A549 (cell line): Measurements from ENCODE around the gene LCN6. TPM values are rescaled to one million over a fixed set of nuclear protein-coding genes. Genes with fewer than 3 reads are reported as not detected.

Source experiments
- ATAC-seq, 2 experiments: fragments of 200-7000 bp in 1 of 2; fragments of >200 bp in 1 of 2; cut with Nextera tagmentation in 1 of 2; cut with Tn5 transposase in 1 of 2; 3 replicates each; pipeline versions ENCODE4 v1.8.0 to v1.9.1; 2018 to 2020; ENCODE audit warnings: mild to moderate bottlenecking in 1 of 2, moderate library complexity in 1 of 2
- CTCF ChIA-PET: fragments of 300-600 bp; sonication (Branson Sonifier 250); formaldehyde crosslinking; extraction: SDS; loops from one replicate; lab custom pipeline; 2021; ENCODE audit warnings: antibody characterized with exemption, inconsistent platforms; lab: Yijun Ruan, JAX
- POLR2A ChIA-PET: fragments of 350-600 bp; formaldehyde crosslinking; extraction: SDS; loops from one replicate; lab custom pipeline; 2021; ENCODE audit warnings: antibody characterized with exemption, inconsistent platforms; lab: Yijun Ruan, JAX
- DNase-seq, 2 experiments: peaks; one replicate each; pipeline versions ENCODE4 v3.0.0 to v3.0.0-alpha.2; 2011 to 2016; ENCODE audit warnings: low read depth in 1 of 2, low spot score in 1 of 2
- FAIRE-seq: peaks from 2 replicates; lab custom pipeline; 2011; peaks lifted over from hg19 to GRCh38; lab: Jason Lieb, UNC
- H3K27ac ChIP-seq, 2 experiments: fragments of >200 bp; sonication (Bioruptor Twin); formaldehyde crosslinking; 3 replicates each; pipeline ENCODE4 v1.5.1; 2016 to 2017
- H3K4me1 ChIP-seq: fragments of >200 bp; sonication (Bioruptor Twin); formaldehyde crosslinking; 3 replicates; pipeline ENCODE4 v1.6.1; 2016
- H3K4me2 ChIP-seq: fragments of >200 bp; sonication (Bioruptor Twin); formaldehyde crosslinking; 3 replicates; pipeline ENCODE4 v1.6.1; 2016
- H3K4me3 ChIP-seq: fragments of >200 bp; sonication (Bioruptor Twin); formaldehyde crosslinking; 3 replicates; pipeline ENCODE4 v1.5.1; 2016
- H3K9me3 ChIP-seq: fragments of >200 bp; sonication (Bioruptor Twin); formaldehyde crosslinking; 3 replicates; pipeline ENCODE4 v1.6.1; 2016
- CHD2 ChIP-seq: fragments of 150-350 bp; IDR thresholded peaks from 2 replicates; pipeline ENCODE4 v1.6.1; 2014; ENCODE audit warnings: low read length; ENCODE audit not compliant: partially characterized antibody
- EHF ChIP-seq: fragments of 250-450 bp; sonication (Bioruptor Pico); IDR thresholded peaks from 2 replicates; pipeline ENCODE4 v1.5.0; 2020; ENCODE audit warnings: mild to moderate bottlenecking
- EHMT2 ChIP-seq: fragments of 200-600 bp; sonication (generic); IDR thresholded peaks from 2 replicates; pipeline ENCODE4 v1.6.1; 2016; ENCODE audit warnings: antibody characterized with exemption, low read depth, mild to moderate bottlenecking, moderate library complexity
- EP300 ChIP-seq, 2 experiments: fragments of >200 bp; sonication (Bioruptor Twin); formaldehyde crosslinking; IDR thresholded peaks; 2 replicates in 1 of 2; 3 replicates in 1 of 2; pipeline ENCODE4 v1.6.1; 2016 to 2017
- FOSB ChIP-seq: fragments of 250-450 bp; sonication (Bioruptor Pico); IDR thresholded peaks from 2 replicates; pipeline ENCODE4 v1.5.0; 2020; ENCODE audit warnings: mild to moderate bottlenecking, moderate library complexity
- GATA3 ChIP-seq: IDR thresholded peaks from 2 replicates; pipeline ENCODE4 v1.6.1; 2012; ENCODE audit warnings: borderline replicate concordance
- HDAC2 ChIP-seq: fragments of 200-600 bp; sonication (generic); IDR thresholded peaks from 2 replicates; pipeline ENCODE4 v1.6.1; 2016
- HOXA7 ChIP-seq: fragments of 250-450 bp; sonication (Bioruptor Pico); IDR thresholded peaks from 2 replicates; pipeline ENCODE4 v1.5.0; 2020; ENCODE audit warnings: mild to moderate bottlenecking, moderate library complexity
- JUNB ChIP-seq: fragments of >200 bp; sonication (Bioruptor Twin); formaldehyde crosslinking; IDR thresholded peaks from 2 replicates; pipeline ENCODE4 v1.6.1; 2016
- NFE2L2 ChIP-seq: fragments of 150-350 bp; conservative IDR thresholded peaks from 2 replicates; pipeline ENCODE4 v1.6.1; 2014; ENCODE audit warnings: low read length
- NPAS2 ChIP-seq: fragments of 250-450 bp; sonication (Bioruptor Pico); IDR thresholded peaks from 2 replicates; pipeline ENCODE4 v1.8.0; 2022; ENCODE audit warnings: mild to moderate bottlenecking, moderate library complexity, borderline replicate concordance
- POLR2AphosphoS2 ChIP-seq: conservative IDR thresholded peaks from 2 replicates; pipeline ENCODE4 v1.6.1; 2012; ENCODE audit warnings: low read length, improper control_type of control experiment, inconsistent platforms
- RARB ChIP-seq: fragments of 250-450 bp; sonication (Bioruptor Pico); IDR thresholded peaks from 2 replicates; pipeline ENCODE4 v1.8.0; 2021; ENCODE audit warnings: mild to moderate bottlenecking, moderate library complexity
- RCOR1 ChIP-seq: fragments of 150-350 bp; IDR thresholded peaks from 2 replicates; pipeline ENCODE4 v1.6.1; 2014; ENCODE audit warnings: antibody characterized with exemption, low read length, low read depth
- RFX5 ChIP-seq: fragments of 450-650 bp; IDR thresholded peaks from 2 replicates; pipeline ENCODE4 v1.7.1; 2014; ENCODE audit warnings: antibody characterized with exemption, mild to moderate bottlenecking, moderate library complexity
- RNF2 ChIP-seq: fragments of 200-600 bp; sonication (generic); IDR thresholded peaks from 2 replicates; pipeline ENCODE4 v1.6.1; 2016; ENCODE audit warnings: low read depth, mild to moderate bottlenecking, antibody characterized with exemption, moderate library complexity, borderline replicate concordance
- TFCP2L1 ChIP-seq: fragments of 250-450 bp; sonication (Bioruptor Pico); IDR thresholded peaks from 2 replicates; pipeline ENCODE4 v1.5.0; 2021; ENCODE audit warnings: mild to moderate bottlenecking
- TP53 ChIP-seq: fragments of 250-450 bp; sonication (Bioruptor Pico); IDR thresholded peaks from 2 replicates; pipeline ENCODE4 v1.5.0; 2021; ENCODE audit warnings: mild to moderate bottlenecking, moderate library complexity
- ZSCAN20 ChIP-seq: fragments of 250-450 bp; sonication (Bioruptor Pico); IDR thresholded peaks from 2 replicates; pipeline ENCODE4 v1.8.0; 2022; ENCODE audit warnings: mild to moderate bottlenecking, moderate library complexity
- WGBS: methylation state at CpG from one replicate; pipeline ENCODE4 v1.1.6; 2017; ENCODE audit errors: missing lambda C conversion rate; 5-methylcytosine and 5-hydroxymethylcytosine counted together
- polyA plus RNA-seq, 4 experiments: library from polyadenylated mRNA; depleted of rRNA in 3 of 4; stranded (reverse); fragments of >200 nt; fragmentation: RNase III in 1 of 4; extraction: RNeasy Plus Mini Kit Qiagen cat#74134 plus additional on column Dnase treatment in 1 of 4; gene quantifications; 2 replicates in 3 of 4; 3 replicates in 1 of 4; pipeline ENCODE4 v1.2.3, GENCODE V29; 2011 to 2017
- TF ChIP-seq, protein P1 (sequence below): fragments of 450-650 bp; IDR thresholded peaks from 2 replicates; pipeline ENCODE4 v1.6.1; 2014; ENCODE audit warnings: antibody characterized with exemption
- TF ChIP-seq, protein P2 (sequence below): fragments of 250-450 bp; sonication (Bioruptor Pico); IDR thresholded peaks from 2 replicates; pipeline ENCODE4 v1.5.0; 2021; ENCODE audit warnings: mild to moderate bottlenecking, moderate library complexity, borderline replicate concordance
- TF ChIP-seq, protein P3 (sequence below): fragments of 250-450 bp; sonication (Bioruptor Pico); IDR thresholded peaks from 2 replicates; pipeline ENCODE4 v1.5.0; 2020; ENCODE audit warnings: low read depth, mild to moderate bottlenecking, moderate library complexity
- TF ChIP-seq, protein P4 (sequence below): fragments of >200 bp; sonication (Bioruptor Twin); formaldehyde crosslinking; IDR thresholded peaks from 3 replicates; pipeline ENCODE4 v1.6.1; 2016

The LCN6 gene
- polyA plus RNA-seq, 2 of the 4 experiments (the other 2 are of a cell fraction): not detected

DNA sequence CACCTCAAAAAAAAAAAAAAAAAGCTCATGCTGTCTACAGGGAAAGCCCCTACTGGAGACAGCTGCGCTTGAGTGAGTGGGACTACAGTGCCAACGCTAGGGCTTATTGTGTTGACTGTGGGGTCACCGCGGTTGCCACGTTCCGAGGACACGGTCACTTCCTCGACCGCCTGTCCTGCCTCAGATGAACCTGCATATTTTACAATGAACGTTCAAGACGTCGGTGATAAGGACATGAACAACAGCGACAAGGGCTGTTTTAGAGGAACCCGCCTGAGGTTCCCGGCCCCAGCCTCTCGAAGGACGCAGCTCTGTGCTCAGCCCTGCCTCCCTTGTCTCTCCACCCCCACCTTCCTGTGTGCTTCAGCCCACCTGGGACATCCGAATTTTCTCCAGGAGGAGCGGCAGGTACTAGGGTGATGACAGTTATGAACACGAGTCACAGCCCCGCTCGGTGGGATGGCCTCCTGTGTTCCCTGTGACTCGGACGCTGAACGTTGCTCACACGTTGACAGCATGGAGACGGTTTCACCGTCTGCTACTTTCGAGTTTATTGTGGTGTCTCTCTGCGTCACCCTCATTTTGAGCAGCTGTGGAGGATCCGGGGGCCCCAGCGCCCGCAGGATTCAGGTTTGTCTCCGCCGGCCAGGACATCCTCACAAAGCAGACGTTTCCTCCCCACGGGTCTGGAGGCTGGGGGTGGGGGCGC lies 47.2 kb downstream of the LCN6 start:
- no peaks in the 10 kb centered on the region for H3K9me3 ChIP-seq
- H3K27ac ChIP-seq: no peak overlapping the region
- CTCF ChIA-PET: interaction anchor here (0.9 to 8.5 kb wide), 6 partner anchors 11 to 327 kb away, joined by 3 to 113 read pairs (median 4); no protein-coding TSS in a partner anchor
- POLR2A ChIA-PET: interaction anchor here (0.6 kb wide), 1 partner anchor 13 kb away, joined by 4 read pairs; no protein-coding TSS in a partner anchor
- TF ChIP-seq RARB (CRISPR knock-in tag) (no peak), EP300 (IDR thresholded peaks at IDR 0.05) (no peak), NFE2L2 (no peak), GATA3 (no peak), CHD2 (no peak), HDAC2 (no peak), RNF2 (no peak), TP53 (CRISPR knock-in tag) (no peak), TFCP2L1 (no peak), EHF (CRISPR knock-in tag) (no peak), POLR2AphosphoS2 (no peak), RFX5 (no peak), JUNB (no peak), EHMT2 (no peak), HOXA7 (CRISPR knock-in tag) (no peak)
- TF ChIP-seq, protein P1, sequence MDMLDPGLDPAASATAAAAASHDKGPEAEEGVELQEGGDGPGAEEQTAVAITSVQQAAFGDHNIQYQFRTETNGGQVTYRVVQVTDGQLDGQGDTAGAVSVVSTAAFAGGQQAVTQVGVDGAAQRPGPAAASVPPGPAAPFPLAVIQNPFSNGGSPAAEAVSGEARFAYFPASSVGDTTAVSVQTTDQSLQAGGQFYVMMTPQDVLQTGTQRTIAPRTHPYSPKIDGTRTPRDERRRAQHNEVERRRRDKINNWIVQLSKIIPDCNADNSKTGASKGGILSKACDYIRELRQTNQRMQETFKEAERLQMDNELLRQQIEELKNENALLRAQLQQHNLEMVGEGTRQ: no peak
- TF ChIP-seq, protein P2, sequence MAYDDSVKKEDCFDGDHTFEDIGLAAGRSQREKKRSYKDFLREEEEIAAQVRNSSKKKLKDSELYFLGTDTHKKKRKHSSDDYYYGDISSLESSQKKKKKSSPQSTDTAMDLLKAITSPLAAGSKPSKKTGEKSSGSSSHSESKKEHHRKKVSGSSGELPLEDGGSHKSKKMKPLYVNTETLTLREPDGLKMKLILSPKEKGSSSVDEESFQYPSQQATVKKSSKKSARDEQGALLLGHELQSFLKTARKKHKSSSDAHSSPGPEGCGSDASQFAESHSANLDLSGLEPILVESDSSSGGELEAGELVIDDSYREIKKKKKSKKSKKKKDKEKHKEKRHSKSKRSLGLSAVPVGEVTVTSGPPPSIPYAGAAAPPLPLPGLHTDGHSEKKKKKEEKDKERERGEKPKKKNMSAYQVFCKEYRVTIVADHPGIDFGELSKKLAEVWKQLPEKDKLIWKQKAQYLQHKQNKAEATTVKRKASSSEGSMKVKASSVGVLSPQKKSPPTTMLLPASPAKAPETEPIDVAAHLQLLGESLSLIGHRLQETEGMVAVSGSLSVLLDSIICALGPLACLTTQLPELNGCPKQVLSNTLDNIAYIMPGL: no peak
- ATAC-seq: no peak
- 77% methylated on average over 38 of the region's 38 CpGs for WGBS
- H3K4me3 ChIP-seq: no peak overlapping the region
- no peak for DNase-seq
- no peak overlapping the region for H3K4me2 ChIP-seq
- H3K4me1 ChIP-seq: peaks cover 25% of the 10 kb centered on the region
- FAIRE-seq: no peak

DNA sequence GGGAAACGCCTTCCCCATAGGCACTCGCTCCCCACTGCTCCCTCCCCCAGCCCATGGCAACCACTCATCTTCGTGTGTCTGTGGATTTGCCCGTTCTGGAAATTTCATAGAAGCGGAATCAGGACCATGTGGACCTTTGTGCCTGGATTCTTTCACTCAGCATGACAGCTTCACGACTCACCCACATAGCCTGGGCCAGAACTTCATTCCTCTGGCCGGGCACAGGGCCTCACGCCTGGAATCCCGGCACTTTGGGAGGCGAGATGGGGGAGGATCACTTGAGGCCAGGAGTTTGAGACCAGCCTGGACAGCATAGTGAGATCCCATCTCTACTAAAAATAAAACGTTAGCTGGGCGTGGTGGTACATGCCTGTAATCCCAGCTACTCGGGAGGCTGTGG lies 48.0 kb downstream of the LCN6 start:
- Histone ChIP-seq H3K4me2 (no peak overlapping the region), H3K4me3 (no peak overlapping the region), H3K9me3 (no peaks in the 10 kb centered on the region), H3K4me1 (peaks cover 33% of the 10 kb centered on the region), H3K27ac (no peak overlapping the region)
- ChIA-PET POLR2A (no interaction called here), CTCF (interaction anchor here (0.9 to 8.5 kb wide), 5 partner anchors 6 to 216 kb away, joined by 3 to 113 read pairs (median 7); no protein-coding TSS in a partner anchor)
- no peak for FAIRE-seq
- no peak for TF ChIP-seq ZSCAN20 (CRISPR knock-in tag)
- no peak for TF ChIP-seq JUNB
- no peak for TF ChIP-seq NPAS2 (CRISPR knock-in tag)
- TF ChIP-seq RCOR1: no peak
- TF ChIP-seq FOSB: no peak
- TF ChIP-seq, protein P3, sequence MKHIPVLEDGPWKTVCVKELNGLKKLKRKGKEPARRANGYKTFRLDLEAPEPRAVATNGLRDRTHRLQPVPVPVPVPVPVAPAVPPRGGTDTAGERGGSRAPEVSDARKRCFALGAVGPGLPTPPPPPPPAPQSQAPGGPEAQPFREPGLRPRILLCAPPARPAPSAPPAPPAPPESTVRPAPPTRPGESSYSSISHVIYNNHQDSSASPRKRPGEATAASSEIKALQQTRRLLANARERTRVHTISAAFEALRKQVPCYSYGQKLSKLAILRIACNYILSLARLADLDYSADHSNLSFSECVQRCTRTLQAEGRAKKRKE (CRISPR knock-in tag): no peak
- TF ChIP-seq, protein P4, sequence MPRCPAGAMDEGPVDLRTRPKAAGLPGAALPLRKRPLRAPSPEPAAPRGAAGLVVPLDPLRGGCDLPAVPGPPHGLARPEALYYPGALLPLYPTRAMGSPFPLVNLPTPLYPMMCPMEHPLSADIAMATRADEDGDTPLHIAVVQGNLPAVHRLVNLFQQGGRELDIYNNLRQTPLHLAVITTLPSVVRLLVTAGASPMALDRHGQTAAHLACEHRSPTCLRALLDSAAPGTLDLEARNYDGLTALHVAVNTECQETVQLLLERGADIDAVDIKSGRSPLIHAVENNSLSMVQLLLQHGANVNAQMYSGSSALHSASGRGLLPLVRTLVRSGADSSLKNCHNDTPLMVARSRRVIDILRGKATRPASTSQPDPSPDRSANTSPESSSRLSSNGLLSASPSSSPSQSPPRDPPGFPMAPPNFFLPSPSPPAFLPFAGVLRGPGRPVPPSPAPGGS: no peak
- no peak for ATAC-seq
- DNase-seq: no peak
- 83% methylated on average over 8 of the region's 13 CpGs for WGBS
